ENCODE measurements around the gene INHA. TPM values are rescaled to one million over a fixed set of nuclear protein-coding genes. Genes with fewer than 3 reads are reported as not detected.

The INHA gene
- total RNA-seq, 1 experiment from 2014 or later, result 1.2 TPM

DNA sequence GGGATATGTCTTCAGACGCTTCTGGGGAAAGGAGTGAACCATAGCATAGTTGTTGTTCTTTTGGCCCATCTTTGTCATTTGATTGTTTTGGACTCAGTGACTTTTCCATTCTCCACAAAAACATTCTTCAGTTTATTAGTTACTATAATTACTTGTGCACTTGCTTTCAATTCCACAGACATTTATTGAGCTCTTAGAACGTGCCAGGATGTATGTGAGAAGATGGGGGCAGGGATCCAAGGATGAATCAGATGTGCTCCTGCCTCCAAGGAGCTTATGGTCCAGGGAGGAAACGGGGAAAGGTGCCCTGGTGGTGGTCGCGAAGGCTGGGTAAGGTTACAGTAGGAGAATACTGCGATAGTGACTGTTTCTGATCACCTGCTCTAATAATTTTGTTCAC lies 48.4 kb downstream of the INHA start:
- no peak overlapping the region for H3K27ac Mint-ChIP-seq (ENCODE audit: low read depth, unreplicated experiment)
- H3K36me3 Mint-ChIP-seq (ENCODE audit: insufficient read depth, unreplicated experiment), result peaks cover 6% of the 10 kb centered on the region
- H3K9me3 Mint-ChIP-seq (ENCODE audit: unreplicated experiment), result no peaks in the 10 kb centered on the region
- DNase-seq (ENCODE audit: unreplicated experiment), result no peak
- intact Hi-C loops (cut with micrococcal nuclease), result no loop called here
- ChIA-PET POLR2A (interaction anchor here (0.6 kb wide), 1 partner anchor 11 kb away, joined by 3 read pairs; no protein-coding TSS in a partner anchor), CTCF (interaction anchor here (0.6 to 1.8 kb wide), 3 partner anchors 10 to 69 kb away, joined by 3 to 5 read pairs (median 3); no protein-coding TSS in a partner anchor)
- no TSS peak for BruUV-seq (replicated peaks)
- no peak overlapping the region for H3K4me3 Mint-ChIP-seq (ENCODE audit: unreplicated experiment)
- no peak for TF ChIP-seq CTCF (IDR thresholded peaks at IDR 0.05; ENCODE audit: unreplicated experiment)
- H3K4me1 Mint-ChIP-seq (ENCODE audit: insufficient read depth, unreplicated experiment), result no peaks in the 10 kb centered on the region
- peaks cover 17% of the 10 kb centered on the region for H3K27me3 Mint-ChIP-seq (ENCODE audit: insufficient read depth, unreplicated experiment)

DNA sequence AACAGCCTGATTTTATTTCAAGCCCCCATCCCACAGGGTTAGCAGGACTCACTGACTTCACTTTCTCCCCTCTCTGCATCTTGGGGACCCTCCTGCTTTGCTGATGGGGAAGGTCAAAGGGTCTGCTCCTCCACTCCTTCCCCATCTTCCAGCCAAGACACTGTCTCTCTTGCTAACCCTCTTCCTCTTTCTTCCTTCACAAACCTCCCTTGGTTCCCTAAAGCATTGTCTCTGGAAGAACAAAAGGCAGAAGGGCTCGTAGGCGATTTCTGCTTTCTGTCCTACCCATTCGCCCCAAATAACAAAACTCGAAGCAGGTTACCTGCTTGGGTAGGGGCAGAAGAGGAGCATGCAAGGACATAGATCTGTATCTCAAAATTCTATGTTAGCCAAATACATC lies 49.8 kb downstream of the INHA start:
- BruUV-seq (replicated peaks), result no TSS peak
- no peak for TF ChIP-seq CTCF (IDR thresholded peaks at IDR 0.05; ENCODE audit: unreplicated experiment)
- no peak overlapping the region for H3K27ac Mint-ChIP-seq (ENCODE audit: low read depth, unreplicated experiment)
- H3K4me3 Mint-ChIP-seq (ENCODE audit: unreplicated experiment), result no peak overlapping the region
- H3K27me3 Mint-ChIP-seq (ENCODE audit: insufficient read depth, unreplicated experiment), result peaks cover 17% of the 10 kb centered on the region
- intact Hi-C loops (cut with micrococcal nuclease), result no loop called here
- no peaks in the 10 kb centered on the region for H3K4me1 Mint-ChIP-seq (ENCODE audit: insufficient read depth, unreplicated experiment)
- DNase-seq (ENCODE audit: unreplicated experiment), result no peak
- POLR2A ChIA-PET, result no interaction called here
- H3K9me3 Mint-ChIP-seq (ENCODE audit: unreplicated experiment), result no peaks in the 10 kb centered on the region
- CTCF ChIA-PET, result interaction anchor here (0.7 to 1.9 kb wide), 5 partner anchors 11 to 68 kb away, joined by 3 to 6 read pairs (median 5); no protein-coding TSS in a partner anchor
- H3K36me3 Mint-ChIP-seq (ENCODE audit: insufficient read depth, unreplicated experiment), result peaks cover 6% of the 10 kb centered on the region

- POLR2A ChIA-PET, result interaction anchor here (1.0 kb wide), 1 partner anchor 24 kb away, joined by 3 read pairs; the partner anchor contains the start of gene STK11IP
- intact Hi-C loops (cut with micrococcal nuclease), result no loop called here
- CTCF ChIA-PET, result interaction anchor here (1.2 to 1.9 kb wide), 3 partner anchors 20 to 68 kb away, joined by 4 to 6 read pairs (median 5); no protein-coding TSS in a partner anchor
Measured at GRCh38 chr2:219622472-219622871, 50.4 kb downstream of the INHA start.

GRCh38 chr2:219624565-219624964 lies 52.5 kb downstream of the INHA start:
- TF ChIP-seq CTCF (IDR thresholded peaks at IDR 0.05; ENCODE audit: unreplicated experiment), result no peak
- Mint-ChIP-seq H3K4me3 (ENCODE audit: unreplicated experiment) (no peak overlapping the region), H3K9me3 (ENCODE audit: unreplicated experiment) (no peaks in the 10 kb centered on the region), H3K27me3 (ENCODE audit: insufficient read depth, unreplicated experiment) (peaks cover 17% of the 10 kb centered on the region), H3K27ac (ENCODE audit: low read depth, unreplicated experiment) (no peak overlapping the region), H3K4me1 (ENCODE audit: insufficient read depth, unreplicated experiment) (no peaks in the 10 kb centered on the region), H3K36me3 (ENCODE audit: insufficient read depth, unreplicated experiment) (peaks cover 6% of the 10 kb centered on the region)
- ChIA-PET POLR2A (no interaction called here), CTCF (interaction anchor here (0.6 kb wide), 1 partner anchor 74 kb away, joined by 3 read pairs; no protein-coding TSS in a partner anchor)
- DNase-seq (ENCODE audit: unreplicated experiment), result no peak
- intact Hi-C loops (cut with micrococcal nuclease), result no loop called here
- BruUV-seq (replicated peaks), result no TSS peak

More at GRCh38 chr2:219622472-219622871, 50.4 kb downstream of the INHA start:
- no peaks in the 10 kb centered on the region for H3K9me3 Mint-ChIP-seq (ENCODE audit: unreplicated experiment)
- H3K36me3 Mint-ChIP-seq (ENCODE audit: insufficient read depth, unreplicated experiment), result peaks cover 6% of the 10 kb centered on the region
- BruUV-seq (replicated peaks), result no TSS peak
- H3K27ac Mint-ChIP-seq (ENCODE audit: low read depth, unreplicated experiment), result no peak overlapping the region
- peaks cover 17% of the 10 kb centered on the region for H3K27me3 Mint-ChIP-seq (ENCODE audit: insufficient read depth, unreplicated experiment)
- no peak for TF ChIP-seq CTCF (IDR thresholded peaks at IDR 0.05; ENCODE audit: unreplicated experiment)
- no peaks in the 10 kb centered on the region for H3K4me1 Mint-ChIP-seq (ENCODE audit: insufficient read depth, unreplicated experiment)
- no peak for DNase-seq (ENCODE audit: unreplicated experiment)
- H3K4me3 Mint-ChIP-seq (ENCODE audit: unreplicated experiment), result no peak overlapping the region

All from MCF 10A (cell line).